Renal pelvis (tissue), 4 donors: ENCODE results near the gene PRKAR1A. TPM values are rescaled to one million over a fixed set of nuclear protein-coding genes. Genes with fewer than 3 reads are reported as not detected.

Experiments used
- DNase-seq: peaks from one replicate; pipeline ENCODE4 v3.0.0-alpha.2; 2013
- polyA plus RNA-seq, 3 donors: library from polyadenylated mRNA; unstranded; fragments of 120-200 nt; gene quantifications; one replicate each; pipeline ENCODE4 v1.2.1, GENCODE V29; 2013; ENCODE audit not compliant: insufficient read length in 3 of 3

PRKAR1A gene
- polyA plus RNA-seq, 3 donors: 318 to 384 (median 370) TPM

DNA sequence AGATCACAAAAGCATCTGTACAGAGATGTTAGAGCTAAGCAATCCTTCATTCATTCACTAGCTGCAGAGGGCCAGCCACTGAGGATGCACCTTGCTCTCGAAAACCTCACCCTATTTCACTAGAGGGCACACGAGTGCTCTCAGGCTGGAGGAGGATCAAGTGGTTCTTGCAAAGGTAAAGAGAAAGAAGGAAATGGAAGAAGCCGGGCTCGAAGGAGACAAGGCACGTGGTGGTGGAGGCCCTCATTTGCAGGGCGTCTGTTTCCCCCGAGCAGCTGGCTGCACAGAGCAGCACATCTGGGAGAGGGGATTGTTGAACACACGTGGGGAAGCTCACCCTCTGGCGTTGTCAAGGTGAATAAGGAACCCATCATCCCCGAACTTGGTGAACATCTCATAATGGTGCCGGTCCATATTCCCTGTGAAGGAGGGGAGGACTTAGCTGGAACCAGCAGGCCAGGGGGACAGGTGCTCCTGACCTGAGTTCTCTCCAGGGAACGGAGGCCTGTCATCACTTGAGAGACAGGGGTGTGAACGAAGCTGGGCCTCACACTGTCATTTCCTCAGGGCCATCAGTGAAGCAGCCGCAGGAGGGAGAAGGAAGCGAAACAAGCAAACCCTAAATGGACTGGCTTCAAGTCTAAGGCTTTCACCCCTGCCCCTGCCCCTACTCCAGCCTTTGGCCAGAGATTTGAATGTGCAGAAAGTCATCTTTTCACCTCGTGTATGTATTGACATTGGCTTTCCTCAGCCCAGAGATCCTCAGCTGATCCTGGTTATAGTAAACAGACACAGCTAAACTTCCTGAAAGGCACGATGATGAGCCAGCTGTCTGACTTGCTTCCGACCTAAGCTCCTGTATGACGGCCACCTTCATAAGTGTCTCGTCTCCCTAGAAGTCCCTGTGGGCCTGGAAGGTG is 27.6 kb downstream of the PRKAR1A start:
- DNase-seq: no peak

- no peak for DNase-seq
Measured at GRCh38 chr17:68540981-68541380, 28.8 kb downstream of the PRKAR1A start.

GRCh38 chr17:68541816-68542215 is 29.6 kb downstream of the PRKAR1A start:
- no peak for DNase-seq

GRCh38 chr17:68542698-68543463 is 30.7 kb downstream of the PRKAR1A start:
- DNase-seq: no peak

- DNase-seq: no peak
Measured at GRCh38 chr17:68544111-68544915, 32.1 kb downstream of the PRKAR1A start.

DNA sequence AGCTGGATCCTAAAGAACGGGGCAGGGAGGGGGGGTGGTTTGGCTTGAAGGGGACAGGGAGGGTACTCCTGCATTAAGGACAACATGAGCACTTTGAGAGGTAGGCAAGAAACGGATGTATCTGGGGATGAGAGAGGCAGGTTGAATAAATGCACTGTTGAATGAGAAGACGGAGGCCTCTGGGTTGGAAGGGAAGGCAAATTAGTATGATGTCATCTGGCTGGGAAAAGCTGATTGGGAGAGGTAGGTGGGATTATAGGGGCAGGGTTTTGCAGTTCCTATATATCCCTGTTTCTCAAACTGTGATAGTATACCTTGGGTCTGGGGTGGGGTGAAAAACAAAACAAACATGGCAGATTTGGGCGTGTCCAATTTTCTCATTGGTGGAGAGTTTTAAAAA is 44.3 kb downstream of the PRKAR1A start:
- DNase-seq: no peak

- no peak for DNase-seq
Measured at GRCh38 chr17:68559316-68559715, 47.1 kb downstream of the PRKAR1A start.

- DNase-seq: no peak
Measured at GRCh38 chr17:68560966-68561720, 48.9 kb downstream of the PRKAR1A start.

GRCh38 chr17:68562736-68563135 is 50.5 kb downstream of the PRKAR1A start:
- DNase-seq: no peak

- no peak for DNase-seq
Measured at GRCh38 chr17:68564415-68565111, 52.3 kb downstream of the PRKAR1A start.

DNA sequence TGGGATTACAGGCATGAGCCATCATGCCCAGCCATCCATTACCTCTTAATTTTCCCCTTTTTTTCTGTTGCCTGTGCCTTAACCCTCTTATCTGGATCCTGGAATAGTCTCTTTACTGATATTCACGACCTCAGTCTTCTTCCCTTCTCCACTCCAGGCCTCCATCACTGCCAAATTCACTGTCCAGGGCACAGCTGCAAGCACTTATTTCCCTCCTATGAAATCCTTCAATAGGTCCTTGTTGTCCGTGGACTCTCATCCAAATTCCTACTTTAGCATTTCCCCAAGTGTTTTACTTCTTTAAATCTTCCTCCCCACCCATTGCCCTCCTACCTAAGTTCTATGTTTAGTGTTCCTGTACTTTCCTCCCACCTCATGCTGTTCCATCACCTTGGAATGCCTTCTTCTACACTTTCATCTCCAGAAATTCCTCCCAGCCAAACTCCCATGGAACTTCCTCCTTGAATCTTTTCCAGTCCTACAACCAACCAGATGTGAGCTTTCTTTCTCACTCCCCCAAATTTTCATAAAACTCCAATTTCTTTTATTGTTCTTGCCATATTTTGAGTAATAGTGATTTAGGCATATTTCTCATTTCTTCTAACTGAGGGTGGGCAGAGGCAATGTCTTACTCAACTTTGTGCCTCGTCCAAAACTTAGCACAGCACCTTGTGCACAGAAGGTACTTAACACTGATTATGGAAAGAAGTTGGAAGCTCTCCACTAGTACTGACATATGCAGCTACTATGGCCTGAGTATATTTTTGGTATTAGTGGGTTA is 53.6 kb downstream of the PRKAR1A start:
- no peak for DNase-seq

DNA sequence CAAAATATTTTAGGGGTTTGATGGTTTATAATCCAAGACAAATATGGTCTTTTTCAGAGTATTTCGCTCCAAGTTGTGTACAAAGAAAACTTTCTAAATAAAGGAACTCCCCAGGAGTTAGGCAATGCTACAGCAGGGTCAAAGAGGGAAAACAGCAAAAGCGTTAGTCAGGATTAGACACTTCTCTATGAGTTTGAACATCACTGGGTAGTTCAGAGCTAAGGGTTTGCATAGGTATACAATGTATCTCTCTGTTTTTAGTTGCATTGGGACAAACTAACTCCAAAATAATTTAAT is 54.2 kb downstream of the PRKAR1A start:
- no peak for DNase-seq

DNA sequence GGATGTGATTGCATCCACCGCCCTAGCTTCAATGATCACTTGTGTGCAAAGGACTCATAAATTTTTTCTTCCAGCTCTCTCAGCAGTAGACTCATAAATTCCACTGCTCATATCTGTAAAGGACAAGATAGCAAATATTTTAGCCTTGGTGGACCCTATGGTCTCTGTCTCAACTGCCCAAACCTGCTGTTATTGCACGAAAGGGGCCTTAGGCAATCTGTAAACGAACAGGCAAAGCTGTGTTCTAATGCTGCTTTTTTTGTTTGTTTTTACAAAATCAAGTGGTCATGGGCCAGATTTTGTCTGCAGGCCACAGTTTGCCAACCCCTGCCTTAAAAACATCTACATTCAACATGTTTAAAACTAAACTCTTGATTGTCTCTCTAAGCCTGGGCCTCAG is 54.8 kb downstream of the PRKAR1A start:
- DNase-seq: no peak

GRCh38 chr17:68567581-68567980 is 55.4 kb downstream of the PRKAR1A start:
- DNase-seq: no peak

GRCh38 chr17:68568581-68568980 is 56.4 kb downstream of the PRKAR1A start:
- DNase-seq: no peak

DNA sequence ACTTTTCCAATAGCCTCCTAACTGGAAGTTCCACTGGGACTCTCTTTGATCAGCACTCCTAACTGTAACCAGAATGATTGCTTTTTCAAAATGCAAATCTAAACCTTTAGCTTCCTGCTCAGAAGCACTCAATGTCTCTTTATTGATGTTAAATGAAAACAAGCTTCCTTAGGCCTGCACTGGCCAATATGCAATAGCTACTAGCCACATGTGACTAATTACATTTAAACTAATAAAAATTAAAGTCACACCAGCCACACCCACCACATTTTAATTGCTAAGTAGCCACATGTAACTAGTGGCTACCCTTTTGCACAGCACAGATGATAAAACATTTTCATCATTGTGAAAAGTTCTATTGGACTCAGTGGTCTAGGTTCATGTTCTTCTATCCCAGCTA is 57.1 kb downstream of the PRKAR1A start:
- DNase-seq: no peak

DNA sequence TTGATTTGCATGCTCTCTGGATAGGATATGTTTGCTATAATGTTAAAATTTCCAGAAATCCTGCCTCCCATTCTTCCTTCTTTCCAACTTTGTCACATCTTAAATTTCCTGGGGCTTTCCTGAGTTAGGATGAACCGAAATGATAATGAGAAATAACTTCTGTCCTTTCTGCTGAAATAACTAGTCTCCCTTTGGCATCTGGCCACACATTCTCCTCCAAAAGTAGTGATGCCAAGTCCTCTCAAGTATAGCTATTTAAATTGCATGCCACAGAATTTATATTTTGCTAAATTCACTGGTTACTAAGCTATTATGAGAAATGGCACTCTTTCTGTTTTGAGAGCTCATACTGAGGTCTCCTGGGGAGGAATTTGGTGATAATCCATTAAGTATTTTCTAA is 58.3 kb downstream of the PRKAR1A start:
- DNase-seq: no peak

DNA sequence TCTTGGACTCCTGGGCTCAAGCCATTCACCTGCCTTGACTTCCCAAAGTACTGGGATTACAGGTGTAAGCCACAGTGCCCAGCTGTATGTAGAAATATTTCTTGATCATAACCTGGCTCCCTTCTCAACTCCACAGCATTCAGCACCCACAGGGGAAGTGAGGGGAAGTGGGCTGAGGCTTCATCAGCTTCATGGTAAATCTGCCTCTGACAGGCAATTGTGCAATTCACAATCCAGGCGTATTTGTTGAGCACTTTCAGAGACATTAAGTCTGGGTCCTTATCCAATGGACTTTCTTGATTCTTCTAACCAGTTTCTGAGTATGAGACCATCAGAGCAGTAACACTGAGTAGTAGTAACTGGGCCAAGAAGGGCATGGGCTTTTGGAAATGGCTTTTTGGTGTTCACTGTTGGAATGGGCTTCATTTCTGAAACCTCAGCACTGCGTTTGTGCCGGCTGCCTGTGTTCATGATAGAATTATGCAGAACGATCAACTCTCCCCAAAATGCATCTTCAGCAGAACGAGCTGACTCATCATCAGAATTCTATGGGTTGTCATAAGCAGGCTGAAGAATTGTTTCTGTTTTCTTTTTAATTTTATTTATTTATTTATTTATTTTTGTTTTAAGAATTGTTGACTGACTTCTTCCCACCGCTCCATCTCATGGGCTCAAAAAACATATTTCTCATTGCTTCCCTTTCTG is 60.1 kb downstream of the PRKAR1A start:
- DNase-seq: no peak

- no peak for DNase-seq
Measured at GRCh38 chr17:68573338-68573737, 61.1 kb downstream of the PRKAR1A start.

DNA sequence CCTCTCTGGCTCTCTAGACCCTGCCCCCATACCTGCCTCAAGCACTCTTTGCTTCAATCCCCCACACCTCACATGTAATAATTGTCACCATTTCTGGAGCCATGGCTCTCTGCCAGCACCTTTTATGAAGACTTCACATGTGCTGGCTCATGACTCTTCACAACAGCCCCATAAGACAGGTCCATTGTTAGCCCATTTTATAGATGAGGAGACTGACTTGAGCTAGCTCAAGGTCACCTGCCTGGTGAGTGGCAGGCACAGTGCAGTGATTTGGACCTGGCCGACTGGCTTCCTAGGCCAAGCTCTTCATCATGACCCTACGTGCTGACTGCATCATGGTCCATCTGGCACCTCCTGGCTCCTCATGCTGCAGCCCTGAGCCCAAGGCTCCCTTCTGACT is 63.9 kb downstream of the PRKAR1A start:
- DNase-seq: no peak
